GM19240 (cell line): ENCODE data around the gene DEPDC1B.
"Not testable (repeated sequence)": the region's sequence is repeated elsewhere in the genome, so short reads cannot be mapped to it uniquely, and the experiment has no call there.

Experiments
- DNase-seq: peaks from one replicate; pipeline ENCODE4 v3.0.0; 2011; ENCODE audit warnings: low spot score; ENCODE audit not compliant: insufficient read length

The DEPDC1B gene

DNA sequence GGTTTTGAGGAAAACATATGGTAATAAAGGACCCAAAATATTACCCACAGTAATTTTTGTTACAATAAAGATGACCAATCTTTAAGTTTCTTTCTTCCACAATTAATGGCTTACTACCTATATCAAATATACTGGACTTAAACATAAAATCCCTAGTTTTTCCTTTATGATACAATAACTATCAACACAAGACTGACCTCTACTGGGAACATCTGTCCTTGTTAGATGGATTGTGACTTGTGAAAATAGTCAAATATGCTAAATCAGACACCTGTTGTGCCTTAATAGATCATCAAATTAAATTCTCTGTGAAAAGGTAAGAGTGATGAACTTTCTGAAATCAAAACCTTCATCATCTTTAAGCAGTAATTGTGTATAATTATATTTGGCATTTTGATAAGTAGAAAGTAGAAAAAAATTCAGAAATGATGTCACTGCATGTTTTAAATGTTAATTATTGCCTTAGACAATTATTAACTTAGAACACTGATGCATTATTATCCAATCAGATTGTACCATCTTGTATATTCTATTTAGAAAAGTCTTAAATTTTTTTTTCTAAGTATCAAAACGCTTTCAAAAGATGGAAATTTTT lies 113.6 kb downstream of the DEPDC1B start:
- no peak for DNase-seq

- no peak for DNase-seq
Measured at GRCh38 chr5:60585618-60586017, 114.3 kb downstream of the DEPDC1B start.

DNA sequence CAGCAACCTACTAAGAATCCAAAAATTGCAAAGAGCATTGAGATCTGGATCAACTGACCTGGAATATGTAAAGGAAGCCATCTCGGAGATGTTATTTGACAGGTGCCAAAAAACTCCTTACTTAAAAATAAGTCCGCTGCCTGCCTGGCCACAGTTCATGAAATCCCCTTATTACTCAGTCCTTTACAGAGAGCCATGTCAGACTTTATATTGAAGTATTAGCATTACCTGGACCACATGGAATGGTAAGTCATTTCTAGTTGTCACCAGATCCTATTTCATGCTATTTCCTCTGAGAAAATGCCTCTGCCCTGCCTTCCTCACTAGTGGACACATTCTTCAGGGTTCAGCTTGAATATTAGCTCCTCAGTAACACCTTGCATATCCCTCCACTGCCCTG lies 115.7 kb downstream of the DEPDC1B start:
- DNase-seq, result no peak

GRCh38 chr5:60583616-60584015 lies 116.3 kb downstream of the DEPDC1B start:
- no peak for DNase-seq

GRCh38 chr5:60578315-60578714 lies 121.7 kb downstream of the DEPDC1B start:
- no peak for DNase-seq

DNA sequence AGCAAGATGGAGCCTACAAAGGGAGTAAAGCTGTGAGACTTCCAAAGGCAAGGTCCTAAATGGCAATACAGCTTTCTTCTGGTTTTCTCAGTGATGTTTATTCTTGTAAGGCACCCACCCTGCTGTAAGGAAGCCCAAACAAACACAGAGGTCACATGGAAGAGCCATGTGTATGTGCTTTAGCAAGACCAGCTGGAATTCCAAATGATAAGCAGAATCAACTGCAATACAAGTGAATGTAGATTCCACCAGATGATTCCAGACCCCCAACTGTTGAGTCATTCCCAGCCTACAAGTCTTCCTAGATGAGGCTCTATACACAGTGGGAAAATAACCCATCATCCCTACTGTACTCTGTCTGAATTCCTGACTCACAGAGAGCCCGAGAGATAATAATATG lies 122.8 kb downstream of the DEPDC1B start:
- no peak for DNase-seq

GRCh38 chr5:60576425-60576824 lies 123.5 kb downstream of the DEPDC1B start:
- no peak for DNase-seq

DNA sequence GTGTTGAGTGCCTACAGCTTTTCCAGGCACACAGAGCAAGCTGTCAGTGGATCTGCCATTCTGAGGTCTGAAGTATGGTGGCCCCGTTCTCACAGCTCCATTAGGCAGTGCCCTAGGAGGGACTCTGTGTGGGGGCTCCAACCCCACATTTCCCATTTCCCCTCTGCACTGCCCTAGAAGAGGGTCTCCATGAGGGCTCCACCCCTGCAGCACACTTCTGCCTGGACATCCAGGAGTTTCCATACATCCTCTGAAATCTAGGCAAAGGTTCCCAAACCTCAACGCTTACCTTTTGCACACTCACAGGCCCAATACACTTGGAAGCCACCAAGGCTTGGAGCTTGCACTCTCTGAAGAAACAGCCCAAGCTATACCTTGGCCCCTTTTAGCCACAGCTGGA lies 131.3 kb downstream of the DEPDC1B start:
- DNase-seq, result no peak

DNA sequence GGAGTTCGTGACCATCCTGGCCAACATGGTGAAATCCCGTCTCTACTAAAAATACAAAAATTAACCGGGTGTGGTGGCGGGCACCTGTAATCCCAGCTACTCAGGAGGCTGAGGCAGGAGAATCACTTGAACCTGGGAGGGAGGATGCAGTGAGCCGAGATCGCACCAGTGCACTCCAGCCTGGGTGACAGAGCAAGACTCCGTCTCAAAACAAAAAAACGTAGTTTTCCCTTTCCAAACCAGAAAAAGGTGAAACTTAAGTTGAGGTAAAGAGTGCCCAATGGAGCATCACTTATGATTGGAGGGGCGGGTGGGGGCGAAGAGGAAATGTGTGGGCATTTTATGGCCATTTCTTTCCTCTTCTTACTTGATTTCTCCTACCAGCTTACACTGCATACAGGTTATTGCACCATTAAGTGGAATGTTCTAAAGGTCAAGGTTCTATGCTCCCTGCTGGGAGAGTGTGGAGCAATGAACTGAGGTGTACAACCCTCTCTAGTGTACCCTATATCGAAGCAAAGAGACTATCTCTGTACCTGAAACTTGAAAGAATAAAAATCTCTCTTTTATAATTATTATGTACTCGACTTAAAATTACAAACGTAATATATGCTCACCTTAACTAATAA lies 136.2 kb downstream of the DEPDC1B start:
- no peak for DNase-seq

DNA sequence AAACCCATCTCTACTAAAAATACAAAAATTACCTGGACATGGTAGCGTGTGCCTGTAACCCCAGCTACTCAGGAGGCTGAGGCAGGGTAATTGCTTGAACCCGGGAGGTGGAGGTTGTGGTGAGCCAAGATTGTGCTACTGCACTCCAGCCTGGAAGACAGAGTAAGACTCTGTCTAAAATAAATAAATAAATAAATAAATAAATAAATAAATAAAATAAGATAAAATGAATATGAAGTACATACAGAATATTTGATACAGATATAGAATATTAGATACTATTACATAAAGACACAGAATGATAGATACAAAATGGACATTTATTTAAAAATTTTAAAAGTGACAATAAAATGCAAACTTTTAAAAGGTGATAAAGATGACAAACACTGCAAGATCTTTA lies 146.7 kb downstream of the DEPDC1B start:
- DNase-seq, result not testable (repeated sequence)

DNA sequence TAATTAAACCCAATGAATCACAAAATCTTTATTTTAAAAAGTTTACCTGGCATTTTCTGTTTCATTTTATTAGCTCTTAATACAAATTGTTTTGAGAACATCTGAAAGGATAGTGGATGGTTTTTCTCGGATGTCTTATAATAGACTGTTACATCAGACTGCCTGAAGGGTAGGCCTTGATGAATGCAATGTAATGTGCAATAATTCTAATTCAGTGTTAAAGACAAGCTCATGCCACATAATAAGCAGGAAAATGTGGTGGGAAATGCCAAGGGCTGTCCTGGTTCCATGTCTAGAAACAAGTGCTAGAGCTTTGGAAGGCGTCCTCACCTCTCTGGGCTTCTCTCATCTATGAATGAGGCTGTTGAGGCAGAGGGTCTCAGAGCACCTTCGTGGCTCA lies 148.1 kb downstream of the DEPDC1B start:
- no peak for DNase-seq

GRCh38 chr5:60551250-60551649 lies 148.7 kb downstream of the DEPDC1B start:
- no peak for DNase-seq

GRCh38 chr5:60550311-60550710 lies 149.7 kb downstream of the DEPDC1B start:
- DNase-seq, result no peak

DNA sequence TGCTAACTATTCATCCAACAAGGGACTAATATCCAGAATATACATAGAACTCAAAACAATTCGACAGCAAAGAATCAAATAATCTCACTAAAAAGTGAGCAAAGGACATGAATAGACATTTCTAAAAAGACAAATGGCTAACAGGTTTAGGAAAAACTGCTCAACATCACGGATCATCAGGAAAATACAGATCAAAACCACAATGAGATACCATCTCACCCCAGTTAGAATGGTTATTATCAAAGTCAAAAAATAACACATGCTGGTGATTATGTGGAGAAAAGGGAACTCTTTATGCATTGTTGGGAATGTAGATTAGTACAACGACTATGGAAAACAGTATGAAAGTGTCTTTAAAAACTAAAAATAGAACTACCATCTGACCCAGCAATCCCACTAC lies 150.1 kb downstream of the DEPDC1B start:
- DNase-seq, result no peak
